Muscle of leg (tissue), 11 donors: ENCODE measurements around the gene GNB5. TPM values are rescaled to one million over a fixed set of nuclear protein-coding genes. Genes with fewer than 3 reads are reported as not detected.
A peak's percentile ranks its signal among the peaks of the same experiment; 100 is the strongest.

Source experiments
- DNase-seq: peaks from one replicate; pipeline ENCODE4 v3.0.0; 2013
- H3K27ac ChIP-seq: one replicate; pipeline ENCODE4 v1.5.1; 2013; ENCODE audit warnings: mild to moderate bottlenecking, low read length, control low read depth
- H3K27me3 ChIP-seq: one replicate; pipeline ENCODE4 v1.6.1; 2013; ENCODE audit warnings: low read length; ENCODE audit not compliant: control insufficient read depth, insufficient read depth
- H3K36me3 ChIP-seq: one replicate; pipeline ENCODE4 v1.6.1; 2013; ENCODE audit warnings: low read length; ENCODE audit not compliant: control insufficient read depth, insufficient read depth
- H3K4me1 ChIP-seq: one replicate; pipeline ENCODE4 v1.6.1; 2013; ENCODE audit warnings: low read length; ENCODE audit not compliant: control insufficient read depth, insufficient read depth
- H3K4me3 ChIP-seq: one replicate; pipeline ENCODE4 v1.5.1; 2013; ENCODE audit warnings: low read length, control low read depth
- H3K9me3 ChIP-seq: replicated peaks from 2 replicates; pipeline ENCODE4 v1.6.1; 2013; ENCODE audit warnings: low read depth, low read length; ENCODE audit not compliant: control insufficient read depth
- WGBS: methylation state at CpG from one replicate; pipeline ENCODE4 v1.1.5; 2013; ENCODE audit warnings: missing lambda C conversion rate; ENCODE audit not compliant: insufficient coverage; 5-methylcytosine and 5-hydroxymethylcytosine counted together
- polyA plus RNA-seq, 8 donors: library from polyadenylated mRNA; unstranded; fragments of 120-200 nt; gene quantifications; one replicate each; pipeline versions ENCODE4 v1.2.1 to v1.2.3, GENCODE V29; 2013; ENCODE audit warnings: inconsistent platforms in 1 of 8, low replicate concordance in 1 of 8; ENCODE audit not compliant: insufficient read length in 8 of 8, insufficient read depth in 1 of 8
- total RNA-seq: library from RNA; stranded (reverse); fragments of 120-200 nt; gene quantifications from one replicate; pipeline ENCODE4 v1.2.4, GENCODE V29; 2013

Gene GNB5
- total and polyA plus RNA-seq, 9 donors: 4.7 to 9.8 (median 7.9) TPM

GRCh38 chr15:52228921-52229320, 37.7 kb upstream of the GNB5 start:
- WGBS: 51% methylated on average over 7 of the region's 8 CpGs
- DNase-seq: no peak

GRCh38 chr15:52227456-52227855, 36.3 kb upstream of the GNB5 start:
- peak; percentile 84 for DNase-seq
- peaks cover 13% of the 10 kb centered on the region for H3K36me3 ChIP-seq
- no peak overlapping the region for H3K4me3 ChIP-seq
- no peaks in the 10 kb centered on the region for H3K4me1 ChIP-seq
- no CpG with 5 or more reads among the region's 5 CpGs for WGBS
- no peaks in the 10 kb centered on the region for H3K27me3 ChIP-seq
- no peaks in the 10 kb centered on the region for H3K9me3 ChIP-seq
- no peak overlapping the region for H3K27ac ChIP-seq

More at GRCh38 chr15:52228921-52229320, 37.7 kb upstream of the GNB5 start:
- Histone ChIP-seq H3K4me1 (no peaks in the 10 kb centered on the region), H3K27me3 (no peaks in the 10 kb centered on the region), H3K36me3 (peaks cover 7% of the 10 kb centered on the region), H3K9me3 (no peaks in the 10 kb centered on the region), H3K27ac (no peak overlapping the region), H3K4me3 (no peak overlapping the region)

- no peak for DNase-seq
- peaks cover 11% of the 10 kb centered on the region for H3K36me3 ChIP-seq
- no peaks in the 10 kb centered on the region for H3K27me3 ChIP-seq
- no peak overlapping the region for H3K27ac ChIP-seq
- WGBS: 88% methylated on average over 7 of the region's 8 CpGs
- no peaks in the 10 kb centered on the region for H3K4me1 ChIP-seq
- H3K9me3 ChIP-seq: no peaks in the 10 kb centered on the region
- H3K4me3 ChIP-seq: no peak overlapping the region
Measured at GRCh38 chr15:52225230-52225629, 34.0 kb upstream of the GNB5 start.

DNA sequence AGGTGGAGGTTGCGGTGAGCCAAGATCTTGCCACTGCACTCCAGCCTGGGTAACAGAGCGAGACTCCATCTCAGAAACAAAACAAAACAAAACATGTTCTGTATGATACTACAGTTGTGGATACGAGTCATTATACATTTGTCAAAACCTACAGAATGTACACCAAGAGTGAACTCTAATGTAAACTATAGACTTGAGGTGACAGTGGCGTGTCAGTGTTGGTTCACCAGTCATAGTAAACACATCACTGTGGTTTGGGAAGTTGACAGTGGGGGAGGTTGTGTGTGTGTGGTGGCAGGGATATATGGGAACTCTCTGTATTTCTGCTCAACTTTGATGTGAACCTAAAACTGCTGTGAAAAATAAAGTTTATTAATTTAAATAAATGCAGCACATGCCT, 33.0 kb upstream of the GNB5 start:
- WGBS: no CpG with 5 or more reads among the region's 4 CpGs
- Histone ChIP-seq H3K27ac (no peak overlapping the region), H3K9me3 (no peaks in the 10 kb centered on the region), H3K4me1 (no peaks in the 10 kb centered on the region), H3K27me3 (no peaks in the 10 kb centered on the region), H3K4me3 (no peak overlapping the region), H3K36me3 (peaks cover 11% of the 10 kb centered on the region)
- DNase-seq: no peak

DNA sequence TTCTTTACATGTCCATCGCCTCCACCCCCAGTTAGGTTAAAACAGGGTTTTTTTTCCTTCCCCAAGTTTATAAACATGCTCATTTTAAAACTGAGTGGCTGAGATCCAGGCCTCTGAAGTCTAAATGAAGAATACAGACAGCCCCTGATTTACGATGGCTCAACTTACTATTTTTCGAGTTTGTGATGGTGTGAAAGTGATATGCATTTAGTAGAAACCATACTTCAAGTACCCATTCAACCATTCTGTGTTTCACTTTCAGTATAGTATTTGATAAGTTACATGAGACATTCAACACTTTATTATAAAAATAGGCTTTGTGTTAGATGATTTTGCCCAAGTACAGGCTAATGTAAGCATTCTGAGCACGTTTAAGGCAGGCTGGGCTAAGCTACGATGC, 30.5 kb upstream of the GNB5 start:
- no peaks in the 10 kb centered on the region for H3K27me3 ChIP-seq
- H3K4me1 ChIP-seq: no peaks in the 10 kb centered on the region
- H3K27ac ChIP-seq: no peak overlapping the region
- DNase-seq: no peak
- no peak overlapping the region for H3K4me3 ChIP-seq
- H3K9me3 ChIP-seq: no peaks in the 10 kb centered on the region
- no CpG with 5 or more reads among the region's 5 CpGs for WGBS
- peaks cover 31% of the 10 kb centered on the region for H3K36me3 ChIP-seq

DNA sequence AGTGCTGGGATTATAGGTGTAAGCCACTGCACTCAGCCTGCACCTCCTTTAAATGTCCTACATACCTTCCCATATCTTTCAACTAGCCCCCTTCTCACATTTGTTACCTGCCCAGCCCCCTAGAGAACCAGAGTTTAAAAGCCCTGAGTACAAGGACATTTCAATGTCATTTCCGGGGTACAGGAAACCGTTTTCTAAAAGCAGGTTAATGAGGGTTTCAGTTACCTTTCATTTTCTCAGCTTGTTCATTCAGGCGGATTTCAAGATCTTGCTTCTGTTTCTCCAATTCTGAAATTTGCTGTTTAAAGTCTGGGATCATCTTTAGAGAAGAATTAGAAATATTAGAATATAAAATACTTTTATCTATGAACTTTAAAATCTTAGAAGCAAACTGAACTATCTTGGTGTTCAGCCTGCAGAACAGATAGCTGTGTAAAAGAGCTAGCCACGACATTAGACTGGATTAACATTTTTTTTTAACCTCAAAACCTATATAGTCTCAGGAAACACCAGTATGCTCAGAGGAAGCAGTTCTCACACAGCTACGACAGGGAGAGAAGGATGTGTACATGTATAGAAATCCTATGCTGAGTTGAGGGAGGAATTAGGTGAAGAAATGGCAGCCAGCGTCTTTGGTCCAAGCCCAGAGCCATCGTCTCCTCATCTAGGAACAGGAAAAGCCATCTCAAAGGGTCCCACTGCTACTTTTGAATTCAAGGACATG, 29.9 kb upstream of the GNB5 start:
- 60% methylated on average over 1 of the region's 7 CpGs for WGBS
- no peaks in the 10 kb centered on the region for H3K4me1 ChIP-seq
- no peak overlapping the region for H3K4me3 ChIP-seq
- H3K27me3 ChIP-seq: no peaks in the 10 kb centered on the region
- H3K36me3 ChIP-seq: peaks cover 31% of the 10 kb centered on the region
- no peak overlapping the region for H3K27ac ChIP-seq
- no peaks in the 10 kb centered on the region for H3K9me3 ChIP-seq
- DNase-seq: no peak

- H3K4me3 ChIP-seq: no peak overlapping the region
- peaks cover 30% of the 10 kb centered on the region for H3K36me3 ChIP-seq
- H3K9me3 ChIP-seq: no peaks in the 10 kb centered on the region
- no peaks in the 10 kb centered on the region for H3K4me1 ChIP-seq
- DNase-seq: no peak
- WGBS: 90% methylated on average over 2 of the region's 6 CpGs
- H3K27ac ChIP-seq: no peak overlapping the region
- H3K27me3 ChIP-seq: no peaks in the 10 kb centered on the region
Measured at GRCh38 chr15:52220251-52220650, 29.1 kb upstream of the GNB5 start.

- no peak overlapping the region for H3K4me3 ChIP-seq
- no CpG with 5 or more reads among the region's 4 CpGs for WGBS
- DNase-seq: no peak
Measured at GRCh38 chr15:52218816-52219215, 27.6 kb upstream of the GNB5 start.

GRCh38 chr15:52218371-52218770, 27.2 kb upstream of the GNB5 start:
- H3K27ac ChIP-seq: no peak overlapping the region
- H3K4me3 ChIP-seq: no peak overlapping the region
- H3K27me3 ChIP-seq: no peaks in the 10 kb centered on the region
- no peak for DNase-seq
- peaks cover 26% of the 10 kb centered on the region for H3K36me3 ChIP-seq
- H3K4me1 ChIP-seq: no peaks in the 10 kb centered on the region
- 100% methylated on average over 3 of the region's 3 CpGs for WGBS
- no peaks in the 10 kb centered on the region for H3K9me3 ChIP-seq

More at GRCh38 chr15:52218816-52219215, 27.6 kb upstream of the GNB5 start:
- H3K36me3 ChIP-seq: peaks cover 30% of the 10 kb centered on the region
- no peaks in the 10 kb centered on the region for H3K4me1 ChIP-seq
- H3K9me3 ChIP-seq: no peaks in the 10 kb centered on the region
- no peaks in the 10 kb centered on the region for H3K27me3 ChIP-seq
- no peak overlapping the region for H3K27ac ChIP-seq

DNA sequence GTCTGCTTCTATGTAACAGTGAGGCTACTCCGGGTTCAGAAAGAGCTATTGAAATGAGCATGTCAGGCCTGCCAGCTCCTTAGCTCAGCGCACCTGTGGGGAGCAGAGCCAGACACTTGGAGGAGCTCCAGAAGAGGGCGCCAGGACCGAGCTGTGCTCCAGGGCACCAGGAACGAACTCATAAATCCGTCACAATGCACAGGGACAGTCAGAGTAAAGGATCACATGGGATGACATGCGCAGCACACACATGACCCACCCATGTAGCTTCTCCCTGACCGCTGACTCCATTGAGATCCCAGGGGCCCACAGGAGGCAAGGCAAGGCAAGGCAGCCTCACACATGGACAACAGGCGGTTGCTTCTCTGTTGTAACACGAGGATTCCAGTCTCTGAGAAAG, 26.0 kb upstream of the GNB5 start:
- Histone ChIP-seq H3K36me3 (peaks cover 28% of the 10 kb centered on the region), H3K27me3 (no peaks in the 10 kb centered on the region), H3K9me3 (no peaks in the 10 kb centered on the region), H3K4me3 (no peak overlapping the region), H3K27ac (no peak overlapping the region), H3K4me1 (no peaks in the 10 kb centered on the region)
- no peak for DNase-seq
- WGBS: 50% methylated on average over 7 of the region's 10 CpGs

DNA sequence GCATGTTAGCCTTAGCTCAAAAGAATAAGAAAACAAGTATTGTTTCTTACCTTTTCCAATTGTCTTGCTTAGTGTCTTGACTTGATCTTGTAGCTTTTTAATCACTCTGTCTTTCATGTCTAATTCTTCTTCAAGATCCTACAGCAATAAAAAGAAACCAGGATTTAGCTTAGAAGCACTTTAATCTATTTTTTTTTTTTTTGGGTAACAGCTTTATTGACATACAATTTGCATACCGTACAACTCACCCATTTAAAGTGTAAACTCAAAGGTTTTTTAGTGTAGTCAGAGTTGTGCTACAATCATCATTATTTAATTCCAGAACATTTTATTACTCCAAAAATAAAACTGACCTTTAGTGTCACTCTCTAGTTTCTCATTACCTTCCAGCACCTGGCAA, 23.4 kb upstream of the GNB5 start:
- H3K27me3 ChIP-seq: no peaks in the 10 kb centered on the region
- no peak for DNase-seq
- no peaks in the 10 kb centered on the region for H3K4me1 ChIP-seq
- no CpG with 5 or more reads among the region's 1 CpG for WGBS
- no peak overlapping the region for H3K4me3 ChIP-seq
- peaks cover 31% of the 10 kb centered on the region for H3K36me3 ChIP-seq
- H3K9me3 ChIP-seq: no peaks in the 10 kb centered on the region
- H3K27ac ChIP-seq: no peak overlapping the region
